HG03460 (cell line): ENCODE data around the gene SAC3D1.
A peak's percentile ranks its signal among the peaks of the same experiment; 100 is the strongest.
"Not testable (repeated sequence)": the region's sequence is repeated elsewhere in the genome, so short reads cannot be mapped to it uniquely, and the experiment has no call there.

ENCODE experiments used
- ATAC-seq: cut with Tn5 transposase; IDR thresholded peaks from one replicate; pipeline ENCODE4 v1.9.1; 2021; ENCODE audit not compliant: unreplicated experiment

The SAC3D1 gene

DNA sequence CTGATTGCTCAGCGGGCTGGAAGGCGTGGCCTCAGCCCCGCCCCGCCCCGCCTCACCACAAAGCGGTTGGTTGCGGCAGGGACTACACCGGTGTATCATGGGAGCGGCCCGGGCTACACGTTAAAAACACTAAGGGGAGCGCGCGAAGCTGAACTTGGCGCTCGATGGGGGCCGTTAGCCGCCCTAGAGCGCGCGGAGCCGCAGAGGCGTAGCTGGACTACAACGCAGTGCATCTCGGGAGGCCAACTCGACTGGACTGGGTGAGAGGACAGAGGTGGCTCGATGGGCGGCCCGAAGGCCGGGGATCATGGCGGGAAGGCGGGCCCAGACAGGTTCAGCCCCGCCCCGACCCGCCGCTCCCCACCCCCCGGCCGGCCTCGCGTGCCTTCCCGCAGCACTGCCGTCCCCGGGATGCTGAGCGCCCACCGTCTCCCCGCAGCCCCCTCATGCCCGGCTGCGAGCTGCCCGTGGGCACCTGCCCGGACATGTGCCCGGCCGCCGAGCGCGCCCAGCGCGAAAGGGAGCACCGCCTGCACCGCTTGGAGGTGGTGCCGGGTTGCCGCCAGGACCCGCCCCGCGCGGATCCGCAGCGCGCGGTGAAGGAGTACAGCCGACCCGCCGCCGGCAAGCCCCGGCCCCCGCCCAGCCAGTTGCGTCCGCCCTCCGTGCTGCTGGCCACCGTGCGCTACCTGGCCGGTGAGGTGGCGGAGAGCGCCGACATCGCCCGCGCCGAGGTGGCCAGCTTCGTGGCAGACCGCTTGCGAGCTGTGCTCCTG, at the start of gene SAC3D1:
Gene SAC3D1, plus strand, starts transcription at position 364 of the 776 bp plus-strand sequence. Its CDS starts 83 bp downstream, at position 447.
- ATAC-seq = peak; percentile 84

DNA sequence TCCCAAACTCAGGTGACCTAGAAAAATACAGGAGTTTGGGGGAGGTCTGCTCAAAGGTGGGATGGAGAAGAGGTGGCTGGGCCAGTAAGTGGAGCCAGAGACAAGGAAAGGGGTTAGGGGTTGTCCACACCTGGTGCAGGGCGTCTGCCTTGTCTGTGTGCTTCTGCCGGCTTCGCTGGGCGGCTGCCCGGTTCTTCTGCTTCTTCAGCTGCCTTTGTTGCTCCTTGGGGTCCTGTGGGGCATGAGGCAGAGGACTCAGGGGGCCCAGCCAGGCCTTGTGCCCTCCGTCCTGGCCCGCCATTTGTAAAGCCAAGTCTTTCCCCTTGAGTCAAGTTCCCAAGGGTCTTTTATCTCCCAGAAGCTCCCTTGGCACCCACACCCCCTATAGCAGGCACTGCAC, 46.7 kb upstream of the SAC3D1 start:
- ATAC-seq = no peak

DNA sequence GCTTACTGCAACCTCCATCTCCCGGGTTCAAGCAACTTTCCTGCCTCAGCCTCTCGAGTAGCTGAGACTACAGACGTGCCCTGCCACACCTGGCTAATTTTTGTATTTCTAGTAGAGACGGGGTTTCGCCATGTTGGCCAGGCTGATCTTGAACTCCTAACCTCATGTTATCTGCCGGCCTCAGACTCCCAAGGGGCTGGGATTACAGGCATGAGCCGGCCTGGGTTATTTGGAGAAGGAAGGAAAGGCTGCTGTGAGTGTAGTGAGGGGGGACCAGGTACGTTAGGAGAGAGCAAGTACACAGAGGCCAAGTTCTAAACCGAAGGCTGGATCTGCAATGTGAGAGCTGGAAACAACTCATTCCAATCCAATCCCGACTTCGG, 44.7 kb upstream of the SAC3D1 start:
- no peak for ATAC-seq

DNA sequence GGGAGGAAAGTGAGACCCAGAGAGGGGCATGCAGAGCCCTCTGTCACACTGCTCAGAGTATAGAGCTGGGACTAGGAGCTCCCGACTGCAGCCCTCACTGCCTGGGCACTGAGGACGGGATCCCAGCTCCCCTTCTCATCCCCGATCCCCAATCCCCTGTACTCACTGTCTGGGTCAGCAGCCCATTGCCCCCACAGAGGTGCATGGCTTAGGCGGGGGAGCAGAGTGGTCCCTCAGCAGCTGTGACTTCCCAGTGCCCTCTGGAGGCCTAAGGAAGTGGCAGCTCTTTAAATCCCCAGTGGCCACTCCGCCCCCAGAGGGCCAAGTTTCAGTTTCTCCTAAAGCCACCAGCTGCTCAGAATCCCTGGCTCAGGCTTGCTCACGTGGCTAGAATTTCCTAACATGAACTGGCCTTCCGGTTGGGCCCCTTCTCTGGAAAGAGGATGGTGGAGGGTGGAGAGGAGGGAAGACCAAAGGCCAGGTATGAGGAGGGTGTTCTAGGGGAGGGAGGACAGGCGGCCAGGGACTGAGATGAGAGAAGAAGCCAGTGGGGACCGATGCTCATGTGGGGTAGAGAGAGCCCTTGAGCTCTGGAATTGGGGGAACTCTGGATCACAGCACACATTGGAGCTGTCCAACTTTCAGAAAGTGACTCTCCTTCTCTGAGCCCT, 44.2 kb upstream of the SAC3D1 start, which contains the start of gene BATF2:
Gene BATF2, minus strand, starts transcription at position 262 of the 671 bp plus-strand sequence. Its CDS starts 57 bp downstream, at position 205.
- no peak for ATAC-seq

DNA sequence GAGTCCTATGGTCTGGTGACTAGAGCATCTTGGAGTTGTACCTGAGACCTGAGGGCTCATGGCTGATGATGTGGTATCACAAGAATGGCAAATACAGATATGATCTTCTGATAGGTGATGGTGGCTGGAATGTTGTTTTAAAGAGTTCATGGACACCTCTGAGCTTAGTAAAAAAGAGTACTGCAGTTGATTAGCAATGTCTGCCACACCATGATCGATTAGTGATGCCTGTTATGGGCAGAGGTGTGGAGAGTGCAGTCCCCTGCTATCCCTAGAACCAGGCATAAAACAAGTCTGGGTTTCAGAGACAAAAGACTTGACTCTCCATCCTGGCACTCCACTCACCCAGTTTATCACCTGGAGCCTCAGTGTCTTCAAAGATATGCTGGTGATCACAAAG, 42.9 kb upstream of the SAC3D1 start:
- ATAC-seq = no peak

DNA sequence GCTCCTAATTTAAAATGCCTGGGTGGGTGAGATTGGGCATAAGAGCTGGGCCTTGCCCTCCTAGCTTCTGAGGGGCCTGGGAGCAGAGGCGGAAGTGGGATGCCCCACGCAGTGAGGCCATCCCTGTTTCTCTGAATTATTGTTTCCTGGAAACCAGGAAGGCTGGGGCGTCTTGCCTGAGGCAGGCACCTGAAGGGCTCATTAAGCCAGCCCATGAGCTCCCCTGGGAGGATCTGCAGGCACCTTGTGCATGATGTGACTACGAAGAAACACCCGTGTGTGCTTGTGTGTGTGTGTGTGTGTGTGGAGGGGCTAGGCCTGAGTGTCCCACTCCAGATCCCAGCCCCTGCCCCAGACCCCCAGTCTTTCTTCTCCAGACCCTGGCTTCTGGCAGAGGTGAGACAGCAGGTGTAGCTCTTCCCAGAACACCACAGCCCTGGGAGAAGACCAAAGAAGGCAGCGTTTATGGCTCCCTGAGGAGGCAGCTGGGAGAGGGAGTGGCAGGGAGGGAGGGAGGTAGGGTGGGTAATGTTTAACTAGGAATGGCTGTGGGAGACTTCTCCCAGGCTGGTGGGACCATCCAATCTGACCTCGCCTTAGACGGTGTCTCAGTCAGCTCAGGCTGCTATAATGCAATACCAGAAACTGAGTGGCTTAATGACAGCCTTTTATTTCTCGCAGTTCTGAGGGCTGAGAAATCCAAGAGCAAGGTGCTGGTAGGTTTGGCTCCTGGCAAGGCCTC, 42.1 kb upstream of the SAC3D1 start:
- no peak for ATAC-seq

DNA sequence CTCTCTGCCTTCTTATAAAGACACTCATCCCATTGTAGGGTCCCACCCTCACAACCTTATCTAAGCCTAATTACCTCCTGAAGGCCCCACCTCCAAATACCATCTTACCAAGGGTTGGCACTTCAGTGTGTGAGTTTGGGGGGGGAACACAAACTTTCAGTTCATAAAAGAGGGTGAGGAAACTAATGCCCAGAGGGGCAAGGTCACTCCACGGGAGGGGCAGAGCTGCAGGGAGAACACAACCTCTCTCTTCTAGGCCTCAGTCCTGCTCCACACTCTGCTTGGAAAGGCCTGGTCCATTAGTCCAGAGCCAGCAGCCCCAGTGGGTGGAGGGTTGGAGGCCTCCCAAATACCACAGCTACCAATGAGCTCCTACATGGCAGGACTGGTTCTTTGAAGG, 41.5 kb upstream of the SAC3D1 start:
- no peak for ATAC-seq

DNA sequence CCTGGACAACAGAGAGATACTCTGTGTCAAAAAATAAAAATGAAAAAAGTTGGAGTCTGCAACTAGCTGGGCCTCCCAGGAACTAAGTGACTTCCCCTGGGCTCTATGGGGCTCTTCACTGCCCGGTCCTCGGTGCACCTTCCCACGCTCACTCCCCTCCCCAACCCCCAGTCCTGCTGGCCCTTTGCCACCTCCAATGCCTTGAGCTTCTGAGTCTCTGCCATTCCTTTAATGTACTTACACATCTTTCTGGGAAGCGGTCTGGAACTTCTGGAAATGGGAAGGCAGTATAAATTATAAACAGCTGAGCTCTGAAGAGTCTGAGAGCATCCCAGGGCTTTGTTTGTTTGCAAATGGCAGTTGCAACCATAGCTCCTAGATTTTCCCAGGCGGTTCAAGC, 38.3 kb upstream of the SAC3D1 start:
- no peak for ATAC-seq

DNA sequence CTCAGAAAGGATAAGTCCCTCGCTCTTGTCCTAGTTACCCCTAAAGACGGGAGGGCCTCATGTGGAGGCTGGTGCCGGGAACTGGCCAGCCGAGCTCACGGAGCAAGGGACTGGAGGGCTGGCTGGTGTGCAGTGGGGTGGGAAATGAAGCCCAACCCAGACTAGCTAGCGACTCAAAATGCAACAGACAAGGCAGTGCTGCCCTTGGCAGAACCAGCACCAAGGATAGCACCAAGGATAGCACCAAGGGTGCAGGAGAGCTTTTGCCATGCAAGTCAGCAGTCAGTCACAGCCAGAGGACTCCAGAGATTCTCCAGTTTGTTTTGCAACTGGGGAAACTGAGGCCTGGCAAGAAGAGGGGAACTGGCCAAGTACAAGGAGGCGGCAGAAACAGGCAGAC, 37.7 kb upstream of the SAC3D1 start:
- no peak for ATAC-seq

DNA sequence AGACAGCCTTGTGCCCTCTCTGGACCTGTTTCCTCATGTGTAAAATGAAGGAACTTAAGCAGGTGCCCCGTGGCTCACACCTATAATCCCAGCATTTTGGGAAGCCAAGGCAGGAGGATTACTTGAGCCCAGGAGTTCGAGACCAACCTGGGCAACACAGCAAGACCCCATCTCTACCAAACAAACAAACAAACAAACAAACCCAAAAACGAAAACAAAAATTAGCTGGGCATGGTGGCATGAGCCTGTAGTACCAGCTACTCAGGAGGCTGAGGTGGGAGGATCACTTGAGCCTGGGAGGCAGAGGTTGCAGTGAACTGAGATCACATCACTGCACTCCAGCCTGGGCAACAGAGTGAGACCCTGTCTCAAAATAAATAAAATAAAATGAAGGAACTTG, 37.0 kb upstream of the SAC3D1 start:
- not testable (repeated sequence) for ATAC-seq

DNA sequence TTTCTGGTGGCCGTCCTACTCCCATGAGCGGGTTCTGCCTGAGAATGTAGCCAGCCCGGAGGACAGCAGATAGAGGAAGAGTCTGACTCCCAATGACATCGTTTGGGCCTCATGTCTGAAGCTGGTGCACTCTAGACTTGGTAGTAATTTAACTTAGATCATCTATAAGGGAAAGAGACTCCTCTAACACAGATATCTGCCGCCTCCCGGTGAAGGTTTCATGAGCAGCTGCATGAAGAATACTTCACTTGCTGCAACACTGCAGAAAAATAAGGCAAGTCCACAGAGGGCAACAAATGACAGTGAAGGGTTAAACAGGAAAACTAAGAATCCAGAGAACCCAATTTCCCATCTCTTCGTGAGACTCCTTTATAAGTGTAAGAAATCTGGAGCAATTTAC, 33.0 kb upstream of the SAC3D1 start:
- ATAC-seq = no peak

DNA sequence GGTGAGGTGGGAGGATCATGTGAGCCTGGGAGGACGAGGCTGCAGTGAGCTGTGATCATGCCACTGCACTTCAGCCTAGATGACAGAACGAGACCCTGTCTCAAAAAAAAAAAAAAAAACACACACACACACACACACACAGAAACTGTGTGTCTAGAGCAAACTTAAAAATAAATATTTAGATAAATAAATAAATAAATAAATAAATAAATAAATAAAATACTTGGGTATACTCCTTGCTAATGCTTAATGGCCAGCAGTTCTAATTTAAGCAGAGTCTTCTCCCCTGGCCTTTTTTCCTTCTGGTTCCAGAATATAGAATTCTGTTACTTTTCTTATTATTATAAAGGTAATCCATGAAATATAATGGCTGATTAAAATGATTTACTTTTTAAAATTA, 32.1 kb upstream of the SAC3D1 start:
- no peak for ATAC-seq

DNA sequence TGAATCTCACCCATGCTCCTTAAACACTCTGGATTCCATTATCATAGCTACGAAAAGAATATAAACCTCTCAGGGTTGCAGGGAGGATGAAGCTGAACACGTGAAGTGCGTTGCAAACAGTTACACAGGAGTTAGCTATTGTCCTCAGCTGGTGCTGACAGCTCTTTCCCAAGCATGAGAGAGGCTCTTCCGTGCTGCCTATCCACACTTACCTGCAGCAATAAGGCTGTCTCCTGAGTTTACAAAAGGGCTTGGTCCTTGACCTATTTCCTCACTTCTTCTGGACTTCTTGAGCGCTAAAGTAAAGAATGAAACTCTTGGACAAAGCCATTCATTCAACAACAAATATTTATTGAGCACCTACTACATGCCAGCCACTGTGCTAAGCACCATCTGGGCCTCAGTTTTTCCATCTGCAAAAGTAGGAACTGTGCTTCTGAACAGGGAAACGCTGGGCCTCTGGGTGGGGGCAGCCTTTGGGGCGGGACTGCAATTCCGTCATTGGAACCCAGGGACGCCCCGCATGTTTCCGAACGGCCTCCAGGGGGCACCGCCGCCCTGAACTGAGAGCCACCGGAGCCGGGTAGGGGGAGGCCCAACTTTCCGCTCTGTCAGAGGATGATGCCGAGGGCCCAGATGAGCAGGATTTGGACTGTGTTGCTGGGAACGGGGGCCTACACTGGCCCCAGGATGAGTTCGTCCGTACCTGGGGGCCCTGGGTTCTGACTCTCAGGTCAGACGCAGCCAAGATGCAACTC, 27.7 kb upstream of the SAC3D1 start:
- peak; percentile 62 for ATAC-seq

DNA sequence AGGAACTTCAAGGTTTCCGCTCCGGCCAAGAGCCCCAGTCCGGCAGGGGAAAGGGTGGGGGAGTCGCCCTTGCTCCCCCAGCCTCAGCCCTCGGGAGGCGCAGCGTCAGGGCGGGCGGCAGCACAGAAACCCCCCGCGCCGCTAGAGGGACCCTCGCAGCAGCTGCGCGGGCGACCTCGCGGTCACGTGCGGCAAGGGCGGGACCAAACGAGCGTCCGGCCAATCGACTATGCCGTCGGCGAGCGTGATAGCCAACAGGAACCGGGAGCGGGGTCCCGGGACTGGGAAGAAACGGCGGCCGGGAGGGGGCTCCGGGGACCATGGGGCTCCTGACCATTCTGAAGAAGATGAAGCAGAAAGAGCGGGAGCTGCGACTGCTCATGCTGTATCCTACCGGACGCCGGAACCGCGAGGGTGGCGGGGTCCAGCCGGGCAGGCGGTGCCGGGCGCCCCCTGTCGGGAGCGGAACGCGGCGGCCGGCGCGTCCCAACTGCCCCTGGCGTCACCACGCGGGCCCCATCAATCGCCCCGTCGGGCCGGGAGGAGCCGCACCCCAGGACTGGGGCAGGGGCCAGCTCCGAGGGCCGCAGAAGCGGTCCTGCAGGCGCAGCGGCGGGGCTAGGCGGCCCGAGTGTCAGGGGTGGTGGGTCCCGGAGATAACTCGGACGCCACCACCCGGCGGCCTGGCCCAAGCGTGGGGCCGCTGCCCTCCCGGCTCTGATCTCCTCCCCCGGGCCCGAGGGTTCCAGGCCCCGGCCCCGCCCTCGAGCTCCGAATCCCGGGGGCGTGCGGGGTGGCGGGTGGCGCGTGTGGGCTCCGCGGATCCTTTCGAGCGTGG, 26.9 kb upstream of the SAC3D1 start, which contains the start of gene ARL2:
Gene ARL2, plus strand, starts transcription at position 273 of the 838 bp plus-strand sequence. Its CDS starts 48 bp downstream, at position 321.
- ATAC-seq = peak; percentile 74

DNA sequence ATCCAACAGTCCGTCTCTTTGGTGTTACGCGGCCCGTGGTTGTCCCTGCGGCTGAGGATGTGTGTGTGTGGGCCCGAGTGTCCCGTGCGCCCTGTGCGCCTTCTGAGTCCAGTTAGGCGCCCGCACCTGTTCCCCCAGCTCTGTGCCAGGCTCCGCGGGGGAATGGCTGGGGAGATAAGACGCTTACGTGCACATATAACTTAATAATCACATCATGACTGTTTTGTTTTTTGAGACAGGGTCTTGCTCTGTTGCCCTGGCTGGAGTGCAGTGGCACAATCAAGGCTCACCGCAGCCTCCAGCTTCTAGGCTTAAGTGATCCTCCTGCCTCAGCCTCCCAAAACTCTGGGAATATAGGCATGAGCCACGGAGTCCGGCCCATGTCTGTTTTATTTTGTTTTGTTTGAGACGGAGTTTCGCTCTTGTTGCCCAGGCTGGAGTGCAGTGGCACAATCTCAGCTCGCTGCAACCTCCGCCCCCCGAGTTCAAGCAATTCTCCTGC, 26.2 kb upstream of the SAC3D1 start:
- no peak for ATAC-seq

DNA sequence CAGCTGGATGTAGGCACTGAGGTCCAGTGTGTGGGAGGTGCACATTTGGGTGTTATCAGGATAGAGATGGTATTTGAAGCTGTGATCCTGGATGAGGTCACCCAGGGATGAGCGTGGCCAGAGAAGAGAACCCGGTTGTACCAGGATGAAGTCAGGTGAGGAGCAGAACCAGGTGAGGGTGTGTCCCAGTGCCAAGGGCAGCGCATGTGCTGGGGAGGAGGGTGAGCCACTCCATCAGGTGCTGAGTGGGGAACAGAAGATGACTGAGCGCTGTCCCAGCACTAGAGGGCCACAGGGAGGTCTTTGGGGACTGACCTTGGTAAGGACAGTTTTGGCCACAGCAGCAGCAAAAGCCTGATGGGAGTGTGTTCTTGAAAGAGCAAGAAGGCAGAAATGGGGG, 24.3 kb upstream of the SAC3D1 start:
- ATAC-seq = no peak

DNA sequence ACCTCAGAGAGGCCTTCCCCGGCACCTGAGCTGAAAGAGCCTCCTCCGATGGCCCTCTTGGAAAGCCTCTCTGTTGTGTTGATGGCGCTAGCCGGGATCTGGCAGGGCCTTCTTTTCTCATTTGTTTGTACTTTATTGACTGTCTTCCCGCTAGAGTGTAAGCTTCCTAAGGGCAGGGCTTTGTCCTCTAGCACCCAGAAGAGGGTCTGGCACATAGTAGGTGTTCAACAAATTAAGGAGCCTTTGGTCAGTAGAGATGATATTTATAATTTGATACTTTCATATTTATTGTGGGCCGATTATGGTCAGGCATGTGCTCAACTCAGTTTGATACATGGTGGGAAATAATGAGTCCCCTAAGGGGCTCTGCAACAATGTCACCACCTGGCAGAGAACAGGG, 23.1 kb upstream of the SAC3D1 start:
- no peak for ATAC-seq

DNA sequence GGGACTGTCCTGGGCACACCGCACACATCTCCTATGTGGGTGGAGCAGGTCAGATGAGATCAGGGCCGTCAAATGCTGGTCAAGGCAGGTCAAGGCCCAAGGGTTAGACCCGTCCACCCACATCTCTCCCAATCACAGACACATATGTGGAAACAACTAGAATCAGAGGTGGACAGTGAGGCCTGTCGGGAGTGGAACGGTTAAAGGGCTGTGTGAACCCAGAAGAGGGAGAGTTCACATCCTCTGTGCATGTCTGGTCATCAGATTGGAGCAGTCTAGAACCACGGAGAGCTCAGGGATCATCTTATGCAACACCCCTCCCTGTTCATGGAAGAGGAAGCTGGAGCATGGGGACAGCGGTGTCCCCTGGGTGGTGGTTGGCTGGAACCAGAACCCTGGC, 21.2 kb upstream of the SAC3D1 start:
- no peak for ATAC-seq

DNA sequence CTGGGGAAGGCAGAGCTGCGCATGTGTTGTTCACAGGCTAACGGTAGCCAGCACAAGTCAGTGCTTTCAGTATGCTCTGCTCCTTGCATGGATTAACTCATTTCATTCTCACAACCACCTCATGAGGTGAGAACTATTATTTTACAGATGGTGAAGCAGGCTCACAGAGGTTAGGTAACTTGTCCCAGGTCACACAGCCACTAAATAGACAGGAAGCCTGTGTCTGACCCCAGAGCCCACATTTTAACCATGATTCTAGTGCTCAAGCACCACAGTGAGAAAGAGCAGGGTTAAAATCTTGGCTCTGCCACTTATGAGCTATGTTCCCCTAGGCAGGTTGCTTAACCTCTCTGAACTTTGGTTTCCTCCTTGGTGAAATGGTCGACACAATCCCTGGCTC, 20.0 kb upstream of the SAC3D1 start:
- no peak for ATAC-seq

DNA sequence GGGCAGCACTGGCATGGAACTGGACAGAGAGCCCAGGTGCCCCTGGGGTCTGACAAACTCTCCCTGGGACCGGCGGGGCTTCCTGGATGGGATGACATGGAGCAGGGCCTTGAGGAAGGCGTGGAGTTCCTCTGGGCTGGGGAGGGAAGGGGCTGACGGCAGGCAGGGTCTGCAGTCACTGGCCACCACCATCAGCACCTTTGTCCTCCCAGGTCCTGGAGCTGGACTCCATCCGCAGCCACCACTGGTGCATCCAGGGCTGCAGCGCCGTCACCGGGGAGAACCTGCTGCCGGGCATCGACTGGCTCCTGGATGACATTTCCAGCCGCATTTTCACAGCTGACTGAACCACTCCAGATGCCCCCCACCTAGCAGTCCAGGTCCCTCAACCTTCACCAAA, 19.5 kb upstream of the SAC3D1 start:
- no peak for ATAC-seq
